Measurements from ENCODE around the gene DIAPH3. TPM values are rescaled to one million over a fixed set of nuclear protein-coding genes. Genes with fewer than 3 reads are reported as not detected.

The DIAPH3 gene
- total and polyA plus RNA-seq, 2 of the 4 experiments (the other 2 are of a cell fraction): 8.9 to 9.3 TPM

DNA sequence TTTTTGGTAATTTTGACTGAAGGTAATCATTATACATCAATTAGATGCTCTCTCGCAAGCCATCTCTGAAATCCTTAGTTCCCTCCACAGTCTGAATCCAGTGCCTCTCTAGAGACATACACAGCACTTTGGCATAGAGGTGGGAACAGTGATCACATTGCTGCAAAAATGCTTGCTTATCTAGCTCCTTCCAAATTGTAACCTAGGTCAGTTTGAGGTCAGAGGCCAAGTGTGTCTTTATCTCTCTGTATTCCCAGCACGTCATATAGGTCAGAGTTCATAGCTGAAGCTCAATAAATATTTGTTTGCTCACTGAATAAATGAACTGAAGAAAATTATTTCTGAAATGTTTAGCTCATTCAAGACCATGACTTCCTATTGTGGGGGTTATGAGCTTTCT is 462.5 kb downstream of the DIAPH3 start:
- no peaks in the 10 kb centered on the region for H3K27me3 ChIP-seq (ENCODE audit: control insufficient read depth, insufficient read depth, low read length)
- no peaks in the 10 kb centered on the region for H3K4me1 ChIP-seq (ENCODE audit: control insufficient read depth, insufficient read depth, low read length)
- H3K27ac ChIP-seq (ENCODE audit: insufficient read depth, low read length): no peak overlapping the region
- H2AFZ ChIP-seq (replicated peaks; ENCODE audit: low read length, poor library complexity): no peak overlapping the region
- H3K4ac ChIP-seq (ENCODE audit: low read depth, low read length): no peak overlapping the region
- no CpG with 5 or more reads among the region's 2 CpGs for WGBS, 2 experiments (ENCODE audit: extremely low coverage in 2 of 2, insufficient read length in 1 of 2)
- H3K23ac ChIP-seq (ENCODE audit: low read depth, low read length): no peak overlapping the region; the same call in 1 of the 2 replicates
- no peak for DNase-seq
- H4K91ac ChIP-seq (ENCODE audit: insufficient read depth, low read depth, low read length): no peak overlapping the region
- ChIA-PET POLR2A (ENCODE audit: unreplicated experiment) (no interaction called here), CTCF (interaction anchor here (1.2 kb wide), 1 partner anchor 10 kb away, joined by 3 read pairs; no protein-coding TSS in a partner anchor)
- H4K20me1 ChIP-seq (ENCODE audit: insufficient read depth, low read length): no peaks in the 10 kb centered on the region
- in situ Hi-C loops (cut with MboI; ENCODE audit: low sequenced_read_pairs): no loop called here
- no peaks in the 10 kb centered on the region; a peak in 1 of 4 replicates for H3K79me1 ChIP-seq (ENCODE audit: low read depth in 1 of 2, low read length in 2 of 2)
- H2AK5ac ChIP-seq (ENCODE audit: low read depth, low read length): no peak overlapping the region
- H3K9ac ChIP-seq (ENCODE audit: low read depth, low read length): no peak overlapping the region
- H3K18ac ChIP-seq (ENCODE audit: low read depth, low read length): no peak overlapping the region
- no peak overlapping the region for H2BK120ac ChIP-seq (ENCODE audit: low read depth, low read length)
- ATAC-seq (ENCODE audit: low read depth): no peak
- dilution Hi-C loops (cut with HindIII; ENCODE audit: low sequenced_read_pairs, unreplicated experiment): no loop called here
- H3K36me3 ChIP-seq (ENCODE audit: control insufficient read depth, insufficient read depth, low read length): no peaks in the 10 kb centered on the region
- H2BK15ac ChIP-seq (ENCODE audit: low read depth, low read length): no peak overlapping the region
- no peak overlapping the region for H4K8ac ChIP-seq (ENCODE audit: low read depth in 2 of 2, low read length in 2 of 2)
- H3K9me1 ChIP-seq (ENCODE audit: insufficient read depth, low read length): no peaks in the 10 kb centered on the region; the same call in 1 of the 2 replicates
- no peak overlapping the region for H2BK5ac ChIP-seq (ENCODE audit: low read depth, low read length, poor library complexity, severe bottlenecking)
- no peak overlapping the region for H3K56ac ChIP-seq (ENCODE audit: extremely low read depth, insufficient read depth, low read length)
- H3K9me3 ChIP-seq (ENCODE audit: control insufficient read depth, insufficient read depth, low read length): no peaks in the 10 kb centered on the region
- H3K14ac ChIP-seq (replicated peaks; ENCODE audit: low read depth, low read length): no peak overlapping the region
- intact Hi-C loops (cut with micrococcal nuclease): no loop called here
- H3K4me3 ChIP-seq (ENCODE audit: insufficient read depth, low read depth, low read length): no peak overlapping the region
- no peak overlapping the region for H4K5ac ChIP-seq (ENCODE audit: low read depth, low read length)
- TF ChIP-seq BHLHE40 (IDR thresholded peaks at IDR 0.05; ENCODE audit: low read depth, low read length): no peak
- TF ChIP-seq FOS (IDR thresholded peaks at IDR 0.05; ENCODE audit: low read depth, low read length): no peak
- TF ChIP-seq CEBPB (IDR thresholded peaks at IDR 0.05; ENCODE audit: low read depth, low read length): no peak
- no peak for TF ChIP-seq MAFK (IDR thresholded peaks at IDR 0.05; ENCODE audit: low read depth, low read length)
- no peak for TF ChIP-seq MXI1 (IDR thresholded peaks at IDR 0.05; ENCODE audit: borderline replicate concordance, low read depth, low read length)
- TF ChIP-seq RAD21 (IDR thresholded peaks at IDR 0.05; ENCODE audit: low read length): no peak
- no peak for TF ChIP-seq CTCF (conservative IDR thresholded peaks at IDR 0.05; ENCODE audit: low read depth, low read length)
- TF ChIP-seq MAZ (IDR thresholded peaks at IDR 0.05; ENCODE audit: borderline replicate concordance, low read depth, low read length): no peak
- no peak for TF ChIP-seq RFX5 (IDR thresholded peaks at IDR 0.05; ENCODE audit: low read depth, low read length)
- TF ChIP-seq CHD1 (IDR thresholded peaks at IDR 0.05; ENCODE audit: low read depth, low read length): no peak
- no peak overlapping the region for H2BK20ac ChIP-seq (ENCODE audit: low read depth, low read length)
- BruUV-seq (replicated peaks): no TSS peak
- no peak overlapping the region for H2AK9ac ChIP-seq (replicated peaks; ENCODE audit: low read depth, low read length, poor library complexity)
- no peak overlapping the region for H3K4me2 ChIP-seq (ENCODE audit: low read depth, low read length)
